GM12878 (cell line): ENCODE results near the gene UBE2E3. TPM values are rescaled to one million over a fixed set of nuclear protein-coding genes. Genes with fewer than 3 reads are reported as not detected.

Experiments used
- ATAC-seq: fragments of 200-7000 bp; cut with Tn5 transposase; 3 replicates; pipeline ENCODE4 v1.9.1; 2020; ENCODE audit warnings: mild to moderate bottlenecking, moderate library complexity
- BruUV-seq: library from RNA; stranded (reverse); fragments of 400-500 nt; replicated peaks from 2 replicates; lab custom pipeline; 2021; lab: Mats Ljungman, UMichigan
- CTCF ChIA-PET: fragments of 300-600 bp; sonication (Branson Sonifier 250); formaldehyde crosslinking; extraction: SDS; loops from one replicate; lab custom pipeline; 2021; ENCODE audit warnings: inconsistent platforms; lab: Yijun Ruan, JAX
- POLR2A ChIA-PET: fragments of 350-600 bp; formaldehyde crosslinking; extraction: SDS; loops from one replicate; lab custom pipeline; 2021; ENCODE audit warnings: inconsistent platforms; lab: Charles Lee
- RAD21 ChIA-PET: fragments of 300-600 bp; sonication (Branson Sonifier 250); formaldehyde crosslinking; loops from one replicate; lab custom pipeline; 2023; ENCODE audit warnings: antibody characterized with exemption; ENCODE audit not compliant: unreplicated experiment; lab: Charles Lee
- SMC1A ChIA-PET: fragments of 300-600 bp; sonication (Branson Sonifier 250); formaldehyde crosslinking; loops from one replicate; lab custom pipeline; 2023; ENCODE audit not compliant: unreplicated experiment, uncharacterized antibody; lab: Charles Lee
- DNase-seq: peaks from one replicate; pipeline ENCODE4 v3.0.0-alpha.2; 2011; ENCODE audit warnings: low read depth, low spot score
- FAIRE-seq: peaks from 3 replicates; lab custom pipeline; 2011; peaks lifted over from hg19 to GRCh38; lab: Jason Lieb, UNC
- H2AFZ ChIP-seq: 2 replicates; pipeline ENCODE4 v1.6.0; 2011; ENCODE audit warnings: low read depth, low read length, control low read depth; ENCODE audit not compliant: control insufficient read depth
- H3K27ac ChIP-seq: 2 replicates; pipeline ENCODE4 v1.5.1; 2011; ENCODE audit warnings: control low read depth; ENCODE audit not compliant: control insufficient read depth, insufficient read depth
- H3K27me3 ChIP-seq, 2 experiments: replicated peaks in 1 of 2; 2 replicates each; pipeline versions ENCODE4 v1.6.0 to v1.6.1; 2011; ENCODE audit warnings: low read length in 1 of 2; ENCODE audit not compliant: control insufficient read depth in 2 of 2, insufficient read depth in 2 of 2
- H3K36me3 ChIP-seq, 2 experiments: 2 replicates each; pipeline ENCODE4 v1.5.1; 2011; ENCODE audit warnings: low read length in 1 of 2; ENCODE audit not compliant: control insufficient read depth in 2 of 2, insufficient read depth in 2 of 2
- H3K4me1 ChIP-seq: 2 replicates; pipeline ENCODE4 v1.6.1; 2011; ENCODE audit warnings: mild to moderate bottlenecking, low read length, moderate library complexity, mixed read lengths; ENCODE audit not compliant: control insufficient read depth, insufficient read depth
- H3K4me2 ChIP-seq: 2 replicates; pipeline ENCODE4 v1.6.0; 2011; ENCODE audit warnings: control low read depth; ENCODE audit not compliant: control insufficient read depth, insufficient read depth
- H3K4me3 ChIP-seq: fragments of 200-600 bp; sonication (generic); 2 replicates; pipeline ENCODE4 v1.5.1; 2016
- H3K79me2 ChIP-seq: 2 replicates; pipeline ENCODE4 v1.6.0; 2011; ENCODE audit warnings: low read length; ENCODE audit not compliant: control insufficient read depth, insufficient read depth
- H3K9ac ChIP-seq: 2 replicates; pipeline ENCODE4 v1.8.0; 2011; ENCODE audit warnings: low read length, control low read depth, mixed read lengths; ENCODE audit not compliant: control insufficient read depth, insufficient read depth
- H3K9me3 ChIP-seq: replicated peaks from 3 replicates; pipeline ENCODE4 v1.5.1; 2011; ENCODE audit warnings: mild to moderate bottlenecking, low read length; ENCODE audit not compliant: control insufficient read depth, insufficient read depth
- H4K20me1 ChIP-seq: 2 replicates; pipeline ENCODE4 v1.6.0; 2011; ENCODE audit not compliant: control insufficient read depth, insufficient read depth
- HDAC6 ChIP-seq: fragments of 200-600 bp; sonication (generic); IDR thresholded peaks from one replicate; pipeline ENCODE4 v1.8.0; 2017; ENCODE audit warnings: antibody characterized with exemption; ENCODE audit not compliant: unreplicated experiment
- IKZF1 ChIP-seq: fragments of 450-650 bp; conservative IDR thresholded peaks from 2 replicates; pipeline ENCODE4 v1.6.1; 2017; ENCODE audit warnings: antibody characterized with exemption, mild to moderate bottlenecking
- RAD21 ChIP-seq: IDR thresholded peaks from 2 replicates; pipeline ENCODE4 v1.6.1; 2011; ENCODE audit warnings: mild to moderate bottlenecking, low read depth, low read length, moderate library complexity; ENCODE audit not compliant: insufficient read depth
- SRF ChIP-seq, 2 experiments: IDR thresholded peaks; 2 replicates each; pipeline ENCODE4 v1.6.1; 2011; ENCODE audit warnings: low read depth in 2 of 2, low read length in 2 of 2, mild to moderate bottlenecking in 1 of 2, moderate library complexity in 1 of 2
- in situ Hi-C: fragments of 300-500 bp; cut with MboI; formaldehyde crosslinking; loops from 9 replicates; pipeline ENCODE4 v1.14.3; 2018; ENCODE audit warnings: mixed read lengths
- intact Hi-C: fragments of 100-400 bp; cut with micrococcal nuclease; formaldehyde crosslinking; loops from one replicate; pipeline ENCODE4 v1.14.2; 2022; ENCODE audit not compliant: unreplicated experiment
- polyA plus RNA-seq, 11 experiments: library from polyadenylated mRNA; depleted of rRNA in 4 of 11; unstranded in 6 of 11; stranded (reverse) in 5 of 11; fragments of >200 nt; fragmentation: Nextera tagmentation in 4 of 11; fragmentation: Illumina TruSeq in 1 of 11; extraction: Ambion mirVana in 4 of 11; extraction: Trizol in 1 of 11; gene quantifications; 1 replicate in 1 of 11; 2 replicates in 10 of 11; pipeline versions ENCODE4 v1.2.1 to v1.2.3, GENCODE V29; 2011 to 2016; ENCODE audit warnings: inconsistent platforms in 2 of 11, missing spikeins in 2 of 11, low read depth in 1 of 11
- total RNA-seq, 4 experiments: library from RNA; depleted of rRNA in 3 of 4; stranded (reverse); fragments of >200 nt in 3 of 4; fragmentation: Illumina TruSeq in 1 of 4; extraction: Trizol in 1 of 4; gene quantifications; 2 replicates each; pipeline versions ENCODE4 v1.2.1 to v1.2.3, GENCODE V29; 2013 to 2021
- TF ChIP-seq, protein P1 (sequence below): fragments of 450-650 bp; IDR thresholded peaks from 2 replicates; pipeline ENCODE4 v1.6.1; 2017; ENCODE audit warnings: mild to moderate bottlenecking, moderate library complexity
- TF ChIP-seq, protein P2 (sequence below), 3 experiments: IDR thresholded peaks in 2 of 3; conservative IDR thresholded peaks in 1 of 3; 2 replicates each; pipeline ENCODE4 v1.5.1; 2011; ENCODE audit warnings: low read depth in 3 of 3, low read length in 3 of 3, mild to moderate bottlenecking in 3 of 3, control low read depth in 2 of 3, moderate library complexity in 2 of 3, inconsistent platforms in 1 of 3, mixed read lengths in 1 of 3; ENCODE audit not compliant: control insufficient read depth in 2 of 3, insufficient read depth in 1 of 3; ENCODE audit errors: extremely low read depth in 1 of 3
- TF ChIP-seq, protein P3 (sequence below): fragments of 450-650 bp; formaldehyde crosslinking; IDR thresholded peaks from 2 replicates; pipeline ENCODE4 v1.4.0; 2022; ENCODE audit warnings: mild to moderate bottlenecking, moderate library complexity
- TF ChIP-seq, protein P4 (sequence below): fragments of 150-350 bp; IDR thresholded peaks from 2 replicates; pipeline ENCODE4 v1.6.1; 2016; ENCODE audit warnings: low read depth, low read length

Gene UBE2E3
- total and polyA plus RNA-seq, 10 of the 15 experiments (the other 5 are each of a cell fraction or from before 2014, with no cell fraction given), result 14.9 to 50.0 (median 26.2) TPM

DNA sequence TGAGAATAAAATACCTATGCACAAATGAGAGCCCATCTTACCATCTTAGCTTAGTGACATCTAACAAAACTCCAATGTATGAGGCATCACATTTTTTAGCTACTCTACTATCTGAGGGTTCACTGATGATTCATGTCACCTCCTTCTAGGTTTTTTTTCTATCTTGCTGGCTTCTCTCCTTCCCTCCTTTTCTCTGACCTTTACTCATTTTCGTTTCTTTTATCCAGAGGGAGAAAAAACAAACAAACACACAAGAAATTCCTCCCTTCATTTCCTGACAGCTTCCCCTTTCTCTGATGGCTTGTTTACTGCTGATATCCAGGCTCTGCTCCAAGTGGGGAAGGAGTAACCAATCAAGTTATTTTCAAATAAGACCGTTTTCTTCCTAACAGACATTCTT lies 115.1 kb downstream of the UBE2E3 start (continued):
- TF ChIP-seq, protein P1, sequence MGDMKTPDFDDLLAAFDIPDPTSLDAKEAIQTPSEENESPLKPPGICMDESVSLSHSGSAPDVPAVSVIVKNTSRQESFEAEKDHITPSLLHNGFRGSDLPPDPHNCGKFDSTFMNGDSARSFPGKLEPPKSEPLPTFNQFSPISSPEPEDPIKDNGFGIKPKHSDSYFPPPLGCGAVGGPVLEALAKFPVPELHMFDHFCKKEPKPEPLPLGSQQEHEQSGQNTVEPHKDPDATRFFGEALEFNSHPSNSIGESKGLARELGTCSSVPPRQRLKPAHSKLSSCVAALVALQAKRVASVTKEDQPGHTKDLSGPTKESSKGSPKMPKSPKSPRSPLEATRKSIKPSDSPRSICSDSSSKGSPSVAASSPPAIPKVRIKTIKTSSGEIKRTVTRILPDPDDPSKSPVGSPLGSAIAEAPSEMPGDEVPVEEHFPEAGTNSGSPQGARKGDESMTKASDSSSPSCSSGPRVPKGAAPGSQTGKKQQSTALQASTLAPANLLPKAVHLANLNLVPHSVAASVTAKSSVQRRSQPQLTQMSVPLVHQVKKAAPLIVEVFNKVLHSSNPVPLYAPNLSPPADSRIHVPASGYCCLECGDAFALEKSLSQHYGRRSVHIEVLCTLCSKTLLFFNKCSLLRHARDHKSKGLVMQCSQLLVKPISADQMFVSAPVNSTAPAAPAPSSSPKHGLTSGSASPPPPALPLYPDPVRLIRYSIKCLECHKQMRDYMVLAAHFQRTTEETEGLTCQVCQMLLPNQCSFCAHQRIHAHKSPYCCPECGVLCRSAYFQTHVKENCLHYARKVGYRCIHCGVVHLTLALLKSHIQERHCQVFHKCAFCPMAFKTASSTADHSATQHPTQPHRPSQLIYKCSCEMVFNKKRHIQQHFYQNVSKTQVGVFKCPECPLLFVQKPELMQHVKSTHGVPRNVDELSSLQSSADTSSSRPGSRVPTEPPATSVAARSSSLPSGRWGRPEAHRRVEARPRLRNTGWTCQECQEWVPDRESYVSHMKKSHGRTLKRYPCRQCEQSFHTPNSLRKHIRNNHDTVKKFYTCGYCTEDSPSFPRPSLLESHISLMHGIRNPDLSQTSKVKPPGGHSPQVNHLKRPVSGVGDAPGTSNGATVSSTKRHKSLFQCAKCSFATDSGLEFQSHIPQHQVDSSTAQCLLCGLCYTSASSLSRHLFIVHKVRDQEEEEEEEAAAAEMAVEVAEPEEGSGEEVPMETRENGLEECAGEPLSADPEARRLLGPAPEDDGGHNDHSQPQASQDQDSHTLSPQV, result no peak
- TF ChIP-seq, all 136 proteins: peak for 0

DNA sequence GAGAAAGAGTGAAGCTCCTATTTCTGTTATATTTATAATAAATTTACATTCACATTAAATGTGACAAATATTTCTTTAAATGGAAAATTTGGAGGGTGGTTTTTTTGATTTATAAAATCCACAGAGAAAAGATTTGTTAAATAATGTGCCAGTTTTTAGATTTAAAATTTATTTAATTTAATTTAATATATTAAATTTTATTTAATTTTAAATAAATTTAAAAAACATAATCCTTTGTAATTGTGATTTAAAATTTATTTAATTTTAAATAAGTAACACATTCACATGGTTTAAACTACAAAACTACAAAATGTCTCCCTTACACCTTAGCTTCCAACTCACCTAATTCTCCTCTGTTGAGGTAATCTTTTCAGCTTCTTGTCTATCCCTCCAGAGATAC lies 123.3 kb downstream of the UBE2E3 start:
- TF ChIP-seq, protein P2, sequence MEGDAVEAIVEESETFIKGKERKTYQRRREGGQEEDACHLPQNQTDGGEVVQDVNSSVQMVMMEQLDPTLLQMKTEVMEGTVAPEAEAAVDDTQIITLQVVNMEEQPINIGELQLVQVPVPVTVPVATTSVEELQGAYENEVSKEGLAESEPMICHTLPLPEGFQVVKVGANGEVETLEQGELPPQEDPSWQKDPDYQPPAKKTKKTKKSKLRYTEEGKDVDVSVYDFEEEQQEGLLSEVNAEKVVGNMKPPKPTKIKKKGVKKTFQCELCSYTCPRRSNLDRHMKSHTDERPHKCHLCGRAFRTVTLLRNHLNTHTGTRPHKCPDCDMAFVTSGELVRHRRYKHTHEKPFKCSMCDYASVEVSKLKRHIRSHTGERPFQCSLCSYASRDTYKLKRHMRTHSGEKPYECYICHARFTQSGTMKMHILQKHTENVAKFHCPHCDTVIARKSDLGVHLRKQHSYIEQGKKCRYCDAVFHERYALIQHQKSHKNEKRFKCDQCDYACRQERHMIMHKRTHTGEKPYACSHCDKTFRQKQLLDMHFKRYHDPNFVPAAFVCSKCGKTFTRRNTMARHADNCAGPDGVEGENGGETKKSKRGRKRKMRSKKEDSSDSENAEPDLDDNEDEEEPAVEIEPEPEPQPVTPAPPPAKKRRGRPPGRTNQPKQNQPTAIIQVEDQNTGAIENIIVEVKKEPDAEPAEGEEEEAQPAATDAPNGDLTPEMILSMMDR (IDR thresholded peaks at IDR 0.05 in 2 of 3, conservative IDR thresholded peaks at IDR 0.05 in 1 of 3; ENCODE audit: control insufficient read depth in 2 of 3, extremely low read depth in 1 of 3, insufficient read depth in 1 of 3, low read depth in 3 of 3, low read length in 3 of 3), result no peak
- TF ChIP-seq, protein P3, sequence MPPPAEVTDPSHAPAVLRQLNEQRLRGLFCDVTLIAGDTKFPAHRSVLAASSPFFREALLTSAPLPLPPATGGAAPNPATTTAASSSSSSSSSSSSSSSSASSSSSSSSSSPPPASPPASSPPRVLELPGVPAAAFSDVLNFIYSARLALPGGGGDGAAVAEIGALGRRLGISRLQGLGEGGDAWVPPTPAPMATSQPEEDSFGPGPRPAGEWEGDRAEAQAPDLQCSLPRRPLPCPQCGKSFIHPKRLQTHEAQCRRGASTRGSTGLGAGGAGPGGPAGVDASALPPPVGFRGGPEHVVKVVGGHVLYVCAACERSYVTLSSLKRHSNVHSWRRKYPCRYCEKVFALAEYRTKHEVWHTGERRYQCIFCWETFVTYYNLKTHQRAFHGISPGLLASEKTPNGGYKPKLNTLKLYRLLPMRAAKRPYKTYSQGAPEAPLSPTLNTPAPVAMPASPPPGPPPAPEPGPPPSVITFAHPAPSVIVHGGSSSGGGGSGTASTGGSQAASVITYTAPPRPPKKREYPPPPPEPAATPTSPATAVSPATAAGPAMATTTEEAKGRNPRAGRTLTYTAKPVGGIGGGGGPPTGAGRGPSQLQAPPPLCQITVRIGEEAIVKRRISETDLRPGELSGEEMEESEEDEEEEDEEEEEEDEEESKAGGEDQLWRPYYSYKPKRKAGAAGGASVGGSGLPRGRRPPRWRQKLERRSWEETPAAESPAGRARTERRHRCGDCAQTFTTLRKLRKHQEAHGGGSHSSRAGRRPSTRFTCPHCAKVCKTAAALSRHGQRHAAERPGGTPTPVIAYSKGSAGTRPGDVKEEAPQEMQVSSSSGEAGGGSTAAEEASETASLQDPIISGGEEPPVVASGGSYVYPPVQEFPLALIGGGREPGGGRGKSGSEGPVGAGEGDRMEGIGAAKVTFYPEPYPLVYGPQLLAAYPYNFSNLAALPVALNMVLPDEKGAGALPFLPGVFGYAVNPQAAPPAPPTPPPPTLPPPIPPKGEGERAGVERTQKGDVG (CRISPR knock-in tag), result no peak
- TF ChIP-seq RAD21, result no peak
- TF ChIP-seq, protein P4, sequence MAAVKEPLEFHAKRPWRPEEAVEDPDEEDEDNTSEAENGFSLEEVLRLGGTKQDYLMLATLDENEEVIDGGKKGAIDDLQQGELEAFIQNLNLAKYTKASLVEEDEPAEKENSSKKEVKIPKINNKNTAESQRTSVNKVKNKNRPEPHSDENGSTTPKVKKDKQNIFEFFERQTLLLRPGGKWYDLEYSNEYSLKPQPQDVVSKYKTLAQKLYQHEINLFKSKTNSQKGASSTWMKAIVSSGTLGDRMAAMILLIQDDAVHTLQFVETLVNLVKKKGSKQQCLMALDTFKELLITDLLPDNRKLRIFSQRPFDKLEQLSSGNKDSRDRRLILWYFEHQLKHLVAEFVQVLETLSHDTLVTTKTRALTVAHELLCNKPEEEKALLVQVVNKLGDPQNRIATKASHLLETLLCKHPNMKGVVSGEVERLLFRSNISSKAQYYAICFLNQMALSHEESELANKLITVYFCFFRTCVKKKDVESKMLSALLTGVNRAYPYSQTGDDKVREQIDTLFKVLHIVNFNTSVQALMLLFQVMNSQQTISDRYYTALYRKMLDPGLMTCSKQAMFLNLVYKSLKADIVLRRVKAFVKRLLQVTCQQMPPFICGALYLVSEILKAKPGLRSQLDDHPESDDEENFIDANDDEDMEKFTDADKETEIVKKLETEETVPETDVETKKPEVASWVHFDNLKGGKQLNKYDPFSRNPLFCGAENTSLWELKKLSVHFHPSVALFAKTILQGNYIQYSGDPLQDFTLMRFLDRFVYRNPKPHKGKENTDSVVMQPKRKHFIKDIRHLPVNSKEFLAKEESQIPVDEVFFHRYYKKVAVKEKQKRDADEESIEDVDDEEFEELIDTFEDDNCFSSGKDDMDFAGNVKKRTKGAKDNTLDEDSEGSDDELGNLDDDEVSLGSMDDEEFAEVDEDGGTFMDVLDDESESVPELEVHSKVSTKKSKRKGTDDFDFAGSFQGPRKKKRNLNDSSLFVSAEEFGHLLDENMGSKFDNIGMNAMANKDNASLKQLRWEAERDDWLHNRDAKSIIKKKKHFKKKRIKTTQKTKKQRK, result no peak
- no peak for TF ChIP-seq SRF (IDR thresholded peaks at IDR 0.05; ENCODE audit: low read depth in 2 of 2, low read length in 2 of 2)
- no peak for TF ChIP-seq IKZF1
- no peak for TF ChIP-seq HDAC6
- TF ChIP-seq, all 136 proteins: peak for 0
- no peak overlapping the region for H3K4me3 ChIP-seq
- H2AFZ ChIP-seq, result no peak overlapping the region
- H3K9ac ChIP-seq, result no peak overlapping the region
- no peaks in the 10 kb centered on the region for H3K36me3 ChIP-seq
- intact Hi-C loops, result loop anchor here (1.0 to 10.0 kb wide), 8 partner anchors 133 to 971 kb away; partner anchors contain the start of gene ITGA4
- RAD21 ChIA-PET, result interaction anchor here (0.7 to 6.9 kb wide), 13 partner anchors 9 to 612 kb away, joined by 3 to 86 read pairs (median 6); partner anchors contain the start of genes ITGA4 and UBE2E3
- no peak overlapping the region for H3K4me2 ChIP-seq
- no peaks in the 10 kb centered on the region for H3K27me3 ChIP-seq
- DNase-seq, result no peak
- no peak for FAIRE-seq
- CTCF ChIA-PET, result interaction anchor here (0.7 to 5.7 kb wide), 24 partner anchors 9 to 980 kb away, joined by 3 to 94 read pairs (median 8); partner anchors contain the start of gene ITGA4
- SMC1A ChIA-PET, result interaction anchor here (1.0 to 7.3 kb wide), 18 partner anchors 10 to 616 kb away, joined by 3 to 73 read pairs (median 6); partner anchors contain the start of gene ITGA4
- no peaks in the 10 kb centered on the region; the same call in 2 of the 3 replicates for H3K9me3 ChIP-seq
- H3K27ac ChIP-seq, result no peak overlapping the region
- ATAC-seq, result no peak
- no TSS peak for BruUV-seq
- H4K20me1 ChIP-seq, result no peaks in the 10 kb centered on the region
- POLR2A ChIA-PET, result interaction anchor here (0.9 kb wide), 1 partner anchor 134 kb away, joined by 3 read pairs; no protein-coding TSS in a partner anchor
- H3K79me2 ChIP-seq, result no peaks in the 10 kb centered on the region
- in situ Hi-C loops, result no loop called here
- peaks cover 25% of the 10 kb centered on the region for H3K4me1 ChIP-seq
